ENCODE data around the gene NRAP. TPM values are rescaled to one million over a fixed set of nuclear protein-coding genes. Genes with fewer than 3 reads are reported as not detected.

NRAP gene
- total RNA-seq, 1 experiment from 2014 or later, result not detected

- in situ Hi-C loops (cut with HindIII; ENCODE audit: low pct_unique_long_range_greater_than_20kb, low sequenced_read_pairs), result no loop called here
- CTCF ChIA-PET, result no interaction called here
Measured at GRCh38 chr10:113552014-113552413, 111.8 kb downstream of the NRAP start.

GRCh38 chr10:113550365-113550764, 113.5 kb downstream of the NRAP start:
- ATAC-seq, result no peak
- ChIA-PET CTCF (no interaction called here), POLR2A (no interaction called here)
- Histone ChIP-seq H3K9me3 (ENCODE audit: control insufficient read depth, insufficient read depth, low read depth, low read length) (no peaks in the 10 kb centered on the region), H3K4me1 (ENCODE audit: control insufficient read depth, insufficient read depth, low read length) (no peaks in the 10 kb centered on the region), H3K36me3 (ENCODE audit: control insufficient read depth, insufficient read depth, low read length) (no peaks in the 10 kb centered on the region), H3K27me3 (ENCODE audit: control insufficient read depth, insufficient read depth, low read length) (peaks cover 2% of the 10 kb centered on the region; the same call in 1 of the 2 replicates), H3K4me3 (ENCODE audit: low read depth in 2 of 2, low read length in 2 of 2) (no peak overlapping the region), H3K27ac (ENCODE audit: low read length) (no peak overlapping the region)
- no peak for DNase-seq (ENCODE audit: low read depth, low spot score)
- intact Hi-C loops (cut with micrococcal nuclease; ENCODE audit: unreplicated experiment), result no loop called here
- in situ Hi-C loops (cut with HindIII; ENCODE audit: low pct_unique_long_range_greater_than_20kb, low sequenced_read_pairs), result no loop called here
- no peak for TF ChIP-seq POLR2AphosphoS5 (IDR thresholded peaks at IDR 0.05; ENCODE audit: low read depth, low read length)
- no peak for TF ChIP-seq TCF7L2 (IDR thresholded peaks at IDR 0.05; ENCODE audit: low read depth, low read length)
- no peak for TF ChIP-seq REST (IDR thresholded peaks at IDR 0.05; ENCODE audit: insufficient read depth in 1 of 2, low read depth in 2 of 2, low read length in 1 of 2)
- TF ChIP-seq CTCF (IDR thresholded peaks at IDR 0.05), result no peak
- no peak for TF ChIP-seq SIN3A (IDR thresholded peaks at IDR 0.05; ENCODE audit: borderline replicate concordance, insufficient read depth, low read depth, low read length)
- BruUV-seq (replicated peaks), result no TSS peak

More at GRCh38 chr10:113552014-113552413, 111.8 kb downstream of the NRAP start:
- H3K27me3 ChIP-seq (ENCODE audit: control insufficient read depth, insufficient read depth, low read length), result peaks cover 2% of the 10 kb centered on the region; the same call in 1 of the 2 replicates
- POLR2A ChIA-PET, result no interaction called here
- no peak overlapping the region for H3K27ac ChIP-seq (ENCODE audit: low read length)
- BruUV-seq (replicated peaks), result no TSS peak
- H3K36me3 ChIP-seq (ENCODE audit: control insufficient read depth, insufficient read depth, low read length), result no peaks in the 10 kb centered on the region
- intact Hi-C loops (cut with micrococcal nuclease; ENCODE audit: unreplicated experiment), result no loop called here
- ATAC-seq (no peak), DNase-seq (ENCODE audit: low read depth, low spot score) (no peak)
- TF ChIP-seq POLR2AphosphoS5 (IDR thresholded peaks at IDR 0.05; ENCODE audit: low read depth, low read length) (no peak), REST (IDR thresholded peaks at IDR 0.05; ENCODE audit: insufficient read depth in 1 of 2, low read depth in 2 of 2, low read length in 1 of 2) (no peak), SIN3A (IDR thresholded peaks at IDR 0.05; ENCODE audit: borderline replicate concordance, insufficient read depth, low read depth, low read length) (no peak), CTCF (IDR thresholded peaks at IDR 0.05) (no peak), TCF7L2 (IDR thresholded peaks at IDR 0.05; ENCODE audit: low read depth, low read length) (no peak)
- no peak overlapping the region for H3K4me3 ChIP-seq (ENCODE audit: low read depth in 2 of 2, low read length in 2 of 2)
- no peaks in the 10 kb centered on the region for H3K9me3 ChIP-seq (ENCODE audit: control insufficient read depth, insufficient read depth, low read depth, low read length)
- no peaks in the 10 kb centered on the region for H3K4me1 ChIP-seq (ENCODE audit: control insufficient read depth, insufficient read depth, low read length)

All from Panc1 (cell line).